Liver (tissue), 9 donors: ENCODE data around the gene DYNC1H1. TPM values are rescaled to one million over a fixed set of nuclear protein-coding genes. Genes with fewer than 3 reads are reported as not detected.

Experiments used
- DNase-seq: peaks from one replicate; pipeline ENCODE4 v3.0.0-alpha.2; 2017; ENCODE audit warnings: low spot score
- H3K27ac ChIP-seq, 2 donors: one replicate each; pipeline ENCODE4 v1.7.0; 2013; ENCODE audit warnings: inconsistent platforms in 2 of 2, low read length in 2 of 2, control low read depth in 1 of 2, low read depth in 1 of 2, mild to moderate bottlenecking in 1 of 2
- H3K27me3 ChIP-seq, 4 donors: one replicate each; pipeline versions ENCODE4 v1.6.1 to v1.7.0; 2013; ENCODE audit warnings: low read length in 3 of 4, inconsistent platforms in 1 of 4, mild to moderate bottlenecking in 1 of 4, moderate library complexity in 1 of 4; ENCODE audit not compliant: control insufficient read depth in 4 of 4, insufficient read depth in 4 of 4
- H3K36me3 ChIP-seq, 4 donors: one replicate each; pipeline versions ENCODE4 v1.6.1 to v1.7.0; 2013; ENCODE audit warnings: low read length in 3 of 4, mild to moderate bottlenecking in 3 of 4, low read depth in 1 of 4, moderate library complexity in 1 of 4; ENCODE audit not compliant: control insufficient read depth in 4 of 4, insufficient read depth in 3 of 4
- H3K4me1 ChIP-seq, 4 donors: one replicate each; pipeline versions ENCODE4 v1.6.1 to v1.7.0; 2013; ENCODE audit warnings: low read length in 3 of 4, mild to moderate bottlenecking in 3 of 4, moderate library complexity in 1 of 4; ENCODE audit not compliant: control insufficient read depth in 4 of 4, insufficient read depth in 4 of 4
- H3K4me3 ChIP-seq, 3 donors: one replicate each; pipeline versions ENCODE4 v1.6.1 to v1.7.0; 2013; ENCODE audit warnings: low read length in 3 of 3, control low read depth in 1 of 3, low read depth in 1 of 3, mild to moderate bottlenecking in 1 of 3
- H3K9ac ChIP-seq, 2 donors: one replicate each; pipeline ENCODE4 v1.7.0; 2013; ENCODE audit warnings: low read length in 2 of 2, mild to moderate bottlenecking in 2 of 2, moderate library complexity in 2 of 2, control low read depth in 1 of 2, low read depth in 1 of 2
- H3K9me3 ChIP-seq, 4 donors: one replicate each; pipeline versions ENCODE4 v1.6.1 to v1.7.0; 2013; ENCODE audit warnings: low read length in 3 of 4; ENCODE audit not compliant: control insufficient read depth in 4 of 4
- EGR1 ChIP-seq, 2 donors: IDR thresholded peaks; 2 replicates each; pipeline ENCODE4 v1.6.1; 2016 to 2018; ENCODE audit warnings: antibody characterized with exemption in 2 of 2, low read depth in 2 of 2
- FOXA1 ChIP-seq: IDR thresholded peaks from 2 replicates; pipeline ENCODE4 v1.6.1; 2016; ENCODE audit warnings: antibody characterized with exemption
- FOXA2 ChIP-seq: IDR thresholded peaks from 2 replicates; pipeline ENCODE4 v1.6.1; 2016; ENCODE audit warnings: antibody characterized with exemption
- GABPA ChIP-seq, 2 donors: IDR thresholded peaks in 1 of 2; conservative IDR thresholded peaks in 1 of 2; 2 replicates each; pipeline ENCODE4 v1.6.1; 2016; ENCODE audit warnings: antibody characterized with exemption in 2 of 2, mild to moderate bottlenecking in 1 of 2, moderate library complexity in 1 of 2
- HNF4A ChIP-seq, 2 donors: conservative IDR thresholded peaks; 2 replicates each; pipeline ENCODE4 v1.6.1; 2016; ENCODE audit warnings: antibody characterized with exemption in 2 of 2, mild to moderate bottlenecking in 2 of 2
- HNF4G ChIP-seq: IDR thresholded peaks from 2 replicates; pipeline ENCODE4 v1.6.1; 2016; ENCODE audit warnings: antibody characterized with exemption
- NR2F2 ChIP-seq: IDR thresholded peaks from 2 replicates; pipeline ENCODE4 v1.6.1; 2016; ENCODE audit warnings: antibody characterized with exemption
- RAD21 ChIP-seq, 2 donors: IDR thresholded peaks; 2 replicates each; pipeline ENCODE4 v1.6.1; 2016; ENCODE audit warnings: antibody characterized with exemption in 2 of 2, mild to moderate bottlenecking in 2 of 2
- RXRA ChIP-seq, 2 donors: IDR thresholded peaks; 2 replicates each; pipeline ENCODE4 v1.6.1; 2017 to 2018; ENCODE audit warnings: antibody characterized with exemption in 2 of 2, mild to moderate bottlenecking in 1 of 2
- SP1 ChIP-seq: IDR thresholded peaks from 2 replicates; pipeline ENCODE4 v1.6.1; 2018; ENCODE audit warnings: antibody characterized with exemption, mild to moderate bottlenecking
- TAF1 ChIP-seq: conservative IDR thresholded peaks from 2 replicates; pipeline ENCODE4 v1.6.1; 2016; ENCODE audit warnings: antibody characterized with exemption, mild to moderate bottlenecking
- YY1 ChIP-seq: IDR thresholded peaks from 2 replicates; pipeline ENCODE4 v1.6.1; 2016; ENCODE audit warnings: antibody characterized with exemption, mild to moderate bottlenecking
- ZBTB33 ChIP-seq: IDR thresholded peaks from 2 replicates; pipeline ENCODE4 v1.6.1; 2016; ENCODE audit warnings: antibody characterized with exemption
- WGBS: extraction: QIAGEN DNeasy Blood & Tissue Kit; methylation state at CpG from one replicate; pipeline ENCODE4 v1.1.7; 2013; 5-methylcytosine and 5-hydroxymethylcytosine counted together
- polyA plus RNA-seq, 2 donors: library from polyadenylated mRNA; stranded (reverse) in 1 of 2; unstranded in 1 of 2; fragments of 200-250 nt in 1 of 2; fragments of >200 nt in 1 of 2; fragmentation: Nextera tagmentation in 1 of 2; extraction: Ambion mirVana in 1 of 2; gene quantifications; one replicate each; pipeline versions ENCODE4 v1.2.1 to v1.2.3, GENCODE V29; 2013 to 2015
- total RNA-seq, 2 donors: library from RNA; depleted of rRNA; stranded (reverse); fragments of >200 nt; gene quantifications; one replicate each; pipeline ENCODE4 v1.2.3, GENCODE V29; 2014
- TF ChIP-seq, protein P1 (sequence below): IDR thresholded peaks from 2 replicates; pipeline ENCODE4 v1.6.1; 2016; ENCODE audit warnings: antibody characterized with exemption, mild to moderate bottlenecking
- TF ChIP-seq, protein P2 (sequence below): IDR thresholded peaks from 2 replicates; pipeline ENCODE4 v1.6.1; 2016; ENCODE audit warnings: antibody characterized with exemption
- TF ChIP-seq, protein P3 (sequence below): IDR thresholded peaks from 2 replicates; pipeline ENCODE4 v1.6.1; 2016; ENCODE audit warnings: antibody characterized with exemption
- TF ChIP-seq, protein P4 (sequence below): fragments of 150-350 bp; IDR thresholded peaks from 2 replicates; pipeline ENCODE4 v1.5.1; 2017; ENCODE audit warnings: improper control_type of control experiment, low read depth, low read length; ENCODE audit not compliant: missing input control
- donor health status: healthy.
- donor health status: healthy.
- donor health status: healthy.
- donor health status: healthy.
- donor health status: healthy.

Gene DYNC1H1
- total and polyA plus RNA-seq, 4 donors: 50.3 to 201 (median 82.6) TPM

DNA sequence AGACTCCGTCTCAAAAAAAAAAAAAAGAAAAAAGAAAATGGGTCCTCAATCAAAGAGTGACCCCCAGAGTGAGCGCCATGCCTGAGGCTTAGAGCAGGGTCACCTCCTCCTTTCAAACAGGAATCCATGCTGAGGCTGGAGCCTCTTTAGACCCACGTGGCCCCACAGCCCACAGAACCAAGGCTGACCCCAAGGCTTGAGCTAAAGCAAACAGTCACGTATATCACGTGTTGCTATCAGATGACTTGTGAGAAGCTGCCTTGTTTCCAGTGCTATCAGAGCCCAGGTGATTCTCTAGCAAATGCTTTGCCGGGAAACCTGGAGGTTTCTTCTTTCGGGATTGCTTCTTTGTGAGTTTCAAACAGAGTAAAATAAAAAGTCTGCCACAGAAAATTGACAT is 31.7 kb upstream of the DYNC1H1 start:
- no peak for DNase-seq
- H3K4me1 ChIP-seq: no peaks in the 10 kb centered on the region
- WGBS: 56% methylated on average over 7 of the region's 7 CpGs
- no peak overlapping the region for H3K27ac ChIP-seq
- no peak for TF ChIP-seq SP1
- TF ChIP-seq YY1: no peak
- no peak for TF ChIP-seq HNF4G
- TF ChIP-seq GABPA (IDR thresholded peaks at IDR 0.05 in 1 of 2, conservative IDR thresholded peaks at IDR 0.05 in 1 of 2): no peak
- TF ChIP-seq, protein P1, sequence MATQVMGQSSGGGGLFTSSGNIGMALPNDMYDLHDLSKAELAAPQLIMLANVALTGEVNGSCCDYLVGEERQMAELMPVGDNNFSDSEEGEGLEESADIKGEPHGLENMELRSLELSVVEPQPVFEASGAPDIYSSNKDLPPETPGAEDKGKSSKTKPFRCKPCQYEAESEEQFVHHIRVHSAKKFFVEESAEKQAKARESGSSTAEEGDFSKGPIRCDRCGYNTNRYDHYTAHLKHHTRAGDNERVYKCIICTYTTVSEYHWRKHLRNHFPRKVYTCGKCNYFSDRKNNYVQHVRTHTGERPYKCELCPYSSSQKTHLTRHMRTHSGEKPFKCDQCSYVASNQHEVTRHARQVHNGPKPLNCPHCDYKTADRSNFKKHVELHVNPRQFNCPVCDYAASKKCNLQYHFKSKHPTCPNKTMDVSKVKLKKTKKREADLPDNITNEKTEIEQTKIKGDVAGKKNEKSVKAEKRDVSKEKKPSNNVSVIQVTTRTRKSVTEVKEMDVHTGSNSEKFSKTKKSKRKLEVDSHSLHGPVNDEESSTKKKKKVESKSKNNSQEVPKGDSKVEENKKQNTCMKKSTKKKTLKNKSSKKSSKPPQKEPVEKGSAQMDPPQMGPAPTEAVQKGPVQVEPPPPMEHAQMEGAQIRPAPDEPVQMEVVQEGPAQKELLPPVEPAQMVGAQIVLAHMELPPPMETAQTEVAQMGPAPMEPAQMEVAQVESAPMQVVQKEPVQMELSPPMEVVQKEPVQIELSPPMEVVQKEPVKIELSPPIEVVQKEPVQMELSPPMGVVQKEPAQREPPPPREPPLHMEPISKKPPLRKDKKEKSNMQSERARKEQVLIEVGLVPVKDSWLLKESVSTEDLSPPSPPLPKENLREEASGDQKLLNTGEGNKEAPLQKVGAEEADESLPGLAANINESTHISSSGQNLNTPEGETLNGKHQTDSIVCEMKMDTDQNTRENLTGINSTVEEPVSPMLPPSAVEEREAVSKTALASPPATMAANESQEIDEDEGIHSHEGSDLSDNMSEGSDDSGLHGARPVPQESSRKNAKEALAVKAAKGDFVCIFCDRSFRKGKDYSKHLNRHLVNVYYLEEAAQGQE: no peak
- no peak for TF ChIP-seq ZBTB33
- TF ChIP-seq, protein P2, sequence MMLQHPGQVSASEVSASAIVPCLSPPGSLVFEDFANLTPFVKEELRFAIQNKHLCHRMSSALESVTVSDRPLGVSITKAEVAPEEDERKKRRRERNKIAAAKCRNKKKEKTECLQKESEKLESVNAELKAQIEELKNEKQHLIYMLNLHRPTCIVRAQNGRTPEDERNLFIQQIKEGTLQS: no peak
- no peak for TF ChIP-seq RXRA (IDR thresholded peaks at IDR 0.05)
- TF ChIP-seq FOXA2: no peak
- H3K36me3 ChIP-seq: no peaks in the 10 kb centered on the region
- H3K9me3 ChIP-seq: no peaks in the 10 kb centered on the region
- no peak overlapping the region for H3K4me3 ChIP-seq
- no peak overlapping the region for H3K9ac ChIP-seq
- no peaks in the 10 kb centered on the region for H3K27me3 ChIP-seq

- no peaks in the 10 kb centered on the region for H3K27me3 ChIP-seq
- no peak for DNase-seq
- H3K36me3 ChIP-seq: no peaks in the 10 kb centered on the region
- TF ChIP-seq, protein P1: no peak
- TF ChIP-seq SP1 (no peak), ZBTB33 (no peak), FOXA1 (no peak), RXRA (IDR thresholded peaks at IDR 0.05) (no peak), FOXA2 (no peak), NR2F2 (no peak), HNF4G (no peak), YY1 (no peak), GABPA (IDR thresholded peaks at IDR 0.05 in 1 of 2, conservative IDR thresholded peaks at IDR 0.05 in 1 of 2) (no peak), HNF4A (conservative IDR thresholded peaks at IDR 0.05) (no peak), RAD21 (IDR thresholded peaks at IDR 0.05) (no peak), TAF1 (no peak), EGR1 (IDR thresholded peaks at IDR 0.05; ENCODE audit: low read depth in 2 of 2) (no peak)
- TF ChIP-seq, protein P3, sequence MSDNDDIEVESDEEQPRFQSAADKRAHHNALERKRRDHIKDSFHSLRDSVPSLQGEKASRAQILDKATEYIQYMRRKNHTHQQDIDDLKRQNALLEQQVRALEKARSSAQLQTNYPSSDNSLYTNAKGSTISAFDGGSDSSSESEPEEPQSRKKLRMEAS: no peak
- TF ChIP-seq, protein P4, sequence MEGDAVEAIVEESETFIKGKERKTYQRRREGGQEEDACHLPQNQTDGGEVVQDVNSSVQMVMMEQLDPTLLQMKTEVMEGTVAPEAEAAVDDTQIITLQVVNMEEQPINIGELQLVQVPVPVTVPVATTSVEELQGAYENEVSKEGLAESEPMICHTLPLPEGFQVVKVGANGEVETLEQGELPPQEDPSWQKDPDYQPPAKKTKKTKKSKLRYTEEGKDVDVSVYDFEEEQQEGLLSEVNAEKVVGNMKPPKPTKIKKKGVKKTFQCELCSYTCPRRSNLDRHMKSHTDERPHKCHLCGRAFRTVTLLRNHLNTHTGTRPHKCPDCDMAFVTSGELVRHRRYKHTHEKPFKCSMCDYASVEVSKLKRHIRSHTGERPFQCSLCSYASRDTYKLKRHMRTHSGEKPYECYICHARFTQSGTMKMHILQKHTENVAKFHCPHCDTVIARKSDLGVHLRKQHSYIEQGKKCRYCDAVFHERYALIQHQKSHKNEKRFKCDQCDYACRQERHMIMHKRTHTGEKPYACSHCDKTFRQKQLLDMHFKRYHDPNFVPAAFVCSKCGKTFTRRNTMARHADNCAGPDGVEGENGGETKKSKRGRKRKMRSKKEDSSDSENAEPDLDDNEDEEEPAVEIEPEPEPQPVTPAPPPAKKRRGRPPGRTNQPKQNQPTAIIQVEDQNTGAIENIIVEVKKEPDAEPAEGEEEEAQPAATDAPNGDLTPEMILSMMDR: no peak
- TF ChIP-seq, protein P2: no peak
- H3K4me1 ChIP-seq: no peaks in the 10 kb centered on the region
- 87% methylated on average over 16 of the region's 16 CpGs for WGBS
- H3K9me3 ChIP-seq: no peaks in the 10 kb centered on the region
- no peak overlapping the region for H3K4me3 ChIP-seq
- no peak overlapping the region for H3K9ac ChIP-seq
- H3K27ac ChIP-seq: no peak overlapping the region
Observed at GRCh38 chr14:101933209-101933608, 31.2 kb upstream of the DYNC1H1 start.
